Subcutaneous adipose tissue (tissue), 4 donors: ENCODE results near the gene P2RX1. TPM values are rescaled to one million over a fixed set of nuclear protein-coding genes. Genes with fewer than 3 reads are reported as not detected.

Experiments
- CTCF ChIP-seq: fragments of 450-650 bp; IDR thresholded peaks from one replicate; pipeline ENCODE4 v1.5.1; 2016; ENCODE audit warnings: low read depth, mild to moderate bottlenecking, control low read depth, antibody characterized with exemption, moderate library complexity
- total RNA-seq, 4 donors: library from RNA; depleted of rRNA; stranded (reverse); fragments of >200 nt; gene quantifications; one replicate each; pipeline ENCODE4 v1.1.0, GENCODE V29; 2016

The P2RX1 gene
- total RNA-seq, 4 donors from 2014 or later, result 0.94 to 9.3 (median 1.8) TPM

DNA sequence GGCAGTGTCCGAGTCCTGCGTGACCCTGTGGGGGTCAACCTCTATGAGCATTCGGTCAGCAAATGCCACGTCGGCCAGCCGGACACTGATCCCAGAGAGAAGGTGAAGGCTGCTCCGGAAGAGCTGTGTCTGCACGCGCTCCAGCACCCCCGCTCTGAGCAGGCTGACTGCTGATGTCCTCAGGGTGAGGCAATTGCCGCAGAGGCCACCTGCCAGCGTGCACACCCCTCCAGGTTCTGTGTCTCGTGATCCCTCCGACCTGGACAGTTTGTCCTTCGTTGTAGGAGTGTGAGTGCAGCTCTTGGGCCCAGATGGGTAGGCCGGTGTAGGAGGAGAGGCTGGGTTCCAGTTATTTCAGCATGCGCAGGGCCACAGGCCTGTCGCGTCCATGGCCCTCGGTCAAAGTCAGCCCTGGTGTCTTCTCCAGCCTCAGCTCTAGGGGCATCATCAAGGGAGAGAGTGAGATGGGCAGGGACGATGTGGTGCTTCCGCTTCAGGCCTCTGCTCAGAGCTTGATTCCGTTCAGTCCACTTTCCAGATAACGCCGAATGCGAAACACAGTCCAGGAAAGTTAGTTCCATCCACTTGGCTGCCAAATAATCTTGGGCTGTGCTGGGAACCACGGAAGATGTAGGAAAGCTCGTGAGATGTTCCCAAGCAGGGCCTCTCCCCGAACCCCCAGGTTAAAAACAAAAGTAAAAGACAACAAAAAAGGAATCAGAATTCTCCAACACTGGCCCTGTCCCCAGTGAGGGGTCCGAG is 55.1 kb downstream of the P2RX1 start:
- no peak for TF ChIP-seq CTCF

DNA sequence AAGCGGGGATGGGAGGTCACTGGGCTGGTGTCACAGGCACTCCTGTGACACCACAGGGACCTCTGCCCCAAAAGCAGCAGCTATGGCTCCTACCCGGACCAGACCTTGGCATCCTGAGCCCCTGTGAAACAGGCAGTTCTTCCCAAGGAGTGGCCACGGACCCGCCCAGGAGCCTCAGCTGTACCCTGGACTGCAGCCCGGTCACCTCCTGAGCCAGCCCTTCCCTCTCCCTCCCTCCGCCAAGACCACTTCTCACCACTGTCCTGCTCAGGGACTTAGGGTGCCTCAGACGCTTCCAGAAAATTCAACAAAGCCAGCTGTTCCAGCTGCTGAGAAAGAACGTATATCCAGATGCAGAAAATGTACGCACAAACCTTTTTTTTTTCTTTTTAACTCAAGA is 56.3 kb downstream of the P2RX1 start:
- no peak for TF ChIP-seq CTCF

DNA sequence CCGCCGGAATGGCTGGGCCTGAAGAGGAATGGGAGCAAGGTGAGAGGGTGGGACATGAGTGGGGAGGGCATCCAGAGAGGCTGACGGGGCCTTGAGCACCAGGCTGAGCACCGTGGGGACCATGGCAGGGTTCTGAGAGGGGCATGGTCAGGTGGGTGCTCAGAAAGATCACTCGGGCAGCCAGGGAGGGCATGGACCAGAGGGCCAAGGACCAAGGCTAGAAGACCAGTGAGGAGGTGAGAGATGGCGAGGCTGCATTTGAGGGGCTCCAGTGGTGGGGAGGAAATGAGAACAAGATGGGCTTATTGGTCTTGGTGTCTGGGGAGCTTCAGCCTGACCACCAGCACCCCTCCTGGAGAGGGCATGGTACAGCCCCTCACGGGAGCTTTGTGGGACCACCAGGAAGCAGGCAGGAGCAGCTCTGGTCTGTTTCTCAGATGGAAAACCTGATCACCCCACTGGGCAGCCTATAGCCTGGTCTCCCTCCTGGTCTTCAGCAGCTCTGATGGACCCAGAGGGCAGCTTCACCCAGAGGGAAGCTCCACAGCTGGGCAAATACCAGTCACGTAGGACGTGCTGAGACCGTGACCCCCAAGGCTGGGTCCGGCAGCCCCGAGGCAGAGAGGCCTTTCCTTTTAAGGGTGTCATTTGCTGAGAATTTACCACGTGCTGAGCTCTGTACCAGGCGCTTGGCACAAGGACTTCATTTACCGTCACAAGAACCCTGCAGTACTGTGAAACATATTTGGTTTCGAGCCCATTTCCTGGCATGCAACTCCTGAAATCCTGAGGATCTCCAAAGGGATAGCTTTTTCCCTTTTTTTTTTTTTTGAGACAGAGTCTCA is 58.8 kb downstream of the P2RX1 start:
- TF ChIP-seq CTCF, result no peak

DNA sequence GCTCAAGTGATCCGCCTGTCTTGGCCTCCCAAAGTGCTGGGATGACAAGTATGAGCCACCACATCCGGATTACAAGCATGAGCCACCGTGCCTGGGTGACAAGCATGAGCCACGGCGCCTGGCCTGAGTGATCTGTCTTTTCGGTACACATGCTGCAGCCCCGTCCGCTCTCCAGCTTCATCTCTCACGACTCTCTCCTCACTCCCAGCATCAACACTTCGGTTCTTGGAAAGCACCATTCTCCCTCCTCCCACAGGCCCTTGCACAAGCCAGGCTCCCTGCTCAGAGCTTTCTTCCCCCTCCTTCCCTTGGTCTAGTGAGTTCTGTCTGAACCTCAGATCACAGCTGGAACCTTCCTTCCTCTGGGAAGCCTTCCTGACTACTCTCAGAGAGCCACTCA is 63.7 kb downstream of the P2RX1 start:
- no peak for TF ChIP-seq CTCF

DNA sequence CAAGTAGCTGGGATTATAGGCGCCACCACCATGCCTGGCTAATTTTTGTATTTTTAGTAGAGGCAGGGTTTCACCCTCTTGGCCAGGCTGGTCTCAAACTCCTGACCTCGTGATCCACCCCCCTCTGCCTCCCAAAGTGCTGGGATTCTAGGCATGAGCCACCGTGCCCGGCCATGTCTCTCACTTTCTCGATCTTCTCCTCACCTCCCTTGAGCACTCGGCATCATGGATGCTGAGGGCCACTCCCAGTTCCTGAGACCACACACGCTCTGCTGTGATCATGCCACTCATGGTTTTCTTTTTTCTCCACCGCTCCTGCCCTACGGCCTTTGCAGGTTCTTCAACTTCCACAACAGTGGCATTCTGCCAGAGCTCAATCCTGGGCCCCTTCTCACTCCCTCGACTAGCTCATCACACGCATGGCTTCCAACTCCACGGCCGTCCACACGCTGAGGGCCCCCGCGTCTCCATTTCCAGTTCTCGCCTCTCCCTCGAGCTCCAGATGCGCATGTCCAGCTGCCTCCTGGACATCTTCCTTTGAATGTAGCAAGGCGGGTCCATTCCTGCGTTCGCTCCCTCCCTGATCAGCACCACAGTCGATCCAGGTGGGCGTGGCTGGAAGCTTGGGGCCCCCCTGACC is 64.7 kb downstream of the P2RX1 start:
- TF ChIP-seq CTCF, result no peak

DNA sequence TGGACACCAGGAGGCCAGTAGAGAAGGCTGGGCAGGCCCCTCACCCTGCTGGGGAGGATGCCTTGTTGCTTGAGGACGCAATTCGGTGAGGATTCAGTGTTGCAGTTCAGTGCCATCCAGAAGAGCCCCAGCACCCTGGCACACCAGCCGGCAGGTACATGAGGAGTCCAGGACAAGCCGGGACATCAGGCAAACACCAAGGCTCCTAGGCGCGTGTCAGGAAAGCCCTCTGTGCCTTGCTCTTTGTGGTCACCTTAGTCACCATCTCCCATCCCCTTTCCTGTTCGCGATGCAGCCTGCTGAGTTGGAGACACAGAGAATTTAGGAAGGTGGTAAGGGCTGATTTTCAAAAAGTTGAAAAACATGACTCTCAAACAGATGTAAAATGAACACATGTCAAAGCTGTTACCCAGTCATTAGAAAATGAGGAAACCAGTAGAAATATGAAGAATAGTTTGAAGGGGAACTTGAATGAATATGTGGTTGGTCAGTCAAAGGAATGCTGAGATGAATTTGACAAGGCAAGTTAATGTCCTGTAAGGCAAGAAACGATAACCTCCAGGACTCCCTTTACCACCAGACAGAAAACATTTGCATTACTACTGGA is 67.9 kb downstream of the P2RX1 start:
- TF ChIP-seq CTCF, result no peak

DNA sequence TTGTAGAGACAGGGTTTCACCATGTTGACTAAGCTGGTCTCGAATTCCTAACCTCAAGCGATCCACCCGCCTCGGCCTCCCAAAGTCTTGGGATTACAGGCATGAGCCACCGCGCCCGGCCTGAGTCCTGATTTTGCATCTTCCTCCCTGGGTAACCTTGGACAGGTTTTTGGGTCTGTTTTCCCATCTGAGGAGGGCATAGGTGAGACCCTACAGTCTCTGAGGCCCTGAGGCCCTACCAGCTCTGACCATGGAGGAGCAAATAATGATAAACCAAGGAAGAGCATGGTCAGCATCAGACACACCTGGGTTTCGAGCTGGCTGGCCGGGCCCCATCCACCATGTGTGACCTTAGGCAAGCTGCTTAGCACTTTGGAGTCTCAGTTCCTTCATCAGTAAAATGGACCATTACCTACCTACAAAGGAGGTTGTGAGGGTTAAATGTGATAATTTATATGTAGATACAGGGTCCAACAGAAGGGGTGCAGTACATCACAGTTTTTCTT is 69.0 kb downstream of the P2RX1 start:
- no peak for TF ChIP-seq CTCF
